ENCODE measurements around the gene ADAR. TPM values are rescaled to one million over a fixed set of nuclear protein-coding genes. Genes with fewer than 3 reads are reported as not detected.

The ADAR gene
- total RNA-seq, 1 donor from 2014 or later, result 61.1 TPM

- peak in 1 of 2 donors; percentile 51 for DNase-seq (ENCODE audit: low read depth in 2 of 2)
Observed at GRCh38 chr1:154533952-154534844, 73.8 kb downstream of the ADAR start.

Other genes starting within 250 kb of the ADAR start
- gene IL6R, start 202.8 kb downstream of the ADAR start, total RNA-seq, result 11.3 and 12.7 TPM in 2 replicates
- 3.5 and 7.2 TPM in 2 replicates for gene TDRD10, start 106.0 kb downstream of the ADAR start, total RNA-seq
- gene SHE, start 105.8 kb downstream of the ADAR start, total RNA-seq, result 69.1 and 86.5 TPM in 2 replicates
- gene UBE2Q1, start 49.5 kb downstream of the ADAR start, total RNA-seq, result 25.9 and 32.0 TPM in 2 replicates
- under 0.01 TPM in 1 of 2 replicates, not detected in the other for gene CHRNB2, start 40.4 kb downstream of the ADAR start, total RNA-seq